CD4-positive, alpha-beta T cell (primary cell): ENCODE measurements around the gene MYO1E. TPM values are rescaled to one million over a fixed set of nuclear protein-coding genes. Genes with fewer than 3 reads are reported as not detected.

Experiments
- ATAC-seq: fragments of 200-7000 bp; cut with Tn5 transposase; one replicate; pipeline ENCODE4 v1.10.0; 2022; ENCODE audit warnings: mild to moderate bottlenecking; ENCODE audit not compliant: poor library complexity
- CTCF ChIA-PET: fragments of 350-600 bp; sonication (Branson Sonifier 250); formaldehyde crosslinking; loops from one replicate; lab custom pipeline; 2021; ENCODE audit warnings: antibody characterized with exemption, inconsistent platforms; lab: Charles Lee
- POLR2A ChIA-PET: fragments of 350-600 bp; sonication (Branson Sonifier 250); formaldehyde crosslinking; loops from one replicate; lab custom pipeline; 2021; ENCODE audit warnings: antibody characterized with exemption, inconsistent platforms; lab: Charles Lee
- DNase-seq, 14 experiments: peaks; one replicate each; pipeline ENCODE4 v3.0.0-alpha.2; 2013 to 2020; ENCODE audit warnings: mixed read lengths in 2 of 14
- H3K27ac ChIP-seq, 2 donors: one replicate each; pipeline versions ENCODE4 v1.5.1 to v1.7.0; 2013; ENCODE audit warnings: low read length in 2 of 2, low read depth in 1 of 2, mild to moderate bottlenecking in 1 of 2
- H3K27me3 ChIP-seq, 2 experiments: 1 replicate in 1 of 2; 2 replicates in 1 of 2; pipeline versions ENCODE4 v1.6.1 to v1.7.0; 2013; ENCODE audit warnings: low read length in 2 of 2, control low read depth in 1 of 2, mild to moderate bottlenecking in 1 of 2, moderate library complexity in 1 of 2; ENCODE audit not compliant: insufficient read depth in 2 of 2, control insufficient read depth in 1 of 2
- H3K36me3 ChIP-seq: one replicate; pipeline ENCODE4 v1.6.1; 2013; ENCODE audit warnings: low read length, control low read depth; ENCODE audit not compliant: insufficient read depth
- H3K4me1 ChIP-seq: one replicate; pipeline ENCODE4 v1.6.1; 2013; ENCODE audit warnings: low read length, control low read depth; ENCODE audit not compliant: insufficient read depth
- H3K4me3 ChIP-seq: one replicate; pipeline ENCODE4 v1.5.1; 2013; ENCODE audit warnings: mild to moderate bottlenecking, low read length, moderate library complexity
- H3K9me3 ChIP-seq, 2 experiments: 1 replicate in 1 of 2; 2 replicates in 1 of 2; pipeline versions ENCODE4 v1.6.1 to v1.7.0; 2013; ENCODE audit warnings: low read length in 2 of 2, mild to moderate bottlenecking in 2 of 2, control low read depth in 1 of 2, moderate library complexity in 1 of 2; ENCODE audit not compliant: control insufficient read depth in 1 of 2, insufficient read depth in 1 of 2
- H3K27ac Mint-ChIP-seq: one replicate; pipeline ENCODE4 v1.8.0; 2020; ENCODE audit warnings: mixed read lengths
- H3K27me3 Mint-ChIP-seq: one replicate; pipeline ENCODE4 v1.8.0; 2021; ENCODE audit warnings: mixed read lengths
- H3K36me3 Mint-ChIP-seq: one replicate; pipeline ENCODE4 v1.8.0; 2021; ENCODE audit warnings: low read depth, mixed read lengths
- H3K4me1 Mint-ChIP-seq: one replicate; pipeline ENCODE4 v1.8.0; 2021; ENCODE audit warnings: low read depth, mixed read lengths
- H3K4me3 Mint-ChIP-seq: one replicate; pipeline ENCODE4 v1.8.0; 2020; ENCODE audit warnings: mild to moderate bottlenecking, mixed read lengths
- H3K9me3 Mint-ChIP-seq: one replicate; pipeline ENCODE4 v1.8.0; 2020; ENCODE audit warnings: mixed read lengths
- intact Hi-C, 2 experiments: fragments of 100-400 bp; cut with DNase I in 1 of 2; cut with micrococcal nuclease in 1 of 2; formaldehyde crosslinking; loops; one replicate each; pipeline versions ENCODE4 v1.15.1 to v1.9.0; 2023 to 2025; cut with DNase I, micrococcal nuclease
- total RNA-seq, 174 experiments: library from RNA in 2 of 174; stranded (reverse) in 2 of 174; gene quantifications; one replicate each; pipeline ENCODE4 v1.2.3 and lab custom pipeline; 2021 to 2026
- TF ChIP-seq, protein P1 (sequence below): fragments of 200-600 bp; IDR thresholded peaks from one replicate; pipeline ENCODE4 v1.8.0; 2022; ENCODE audit warnings: antibody characterized with exemption, mild to moderate bottlenecking

Gene MYO1E
- total RNA-seq, 2 experiments from 2014 or later, result 0.59 to 0.63 TPM

DNA sequence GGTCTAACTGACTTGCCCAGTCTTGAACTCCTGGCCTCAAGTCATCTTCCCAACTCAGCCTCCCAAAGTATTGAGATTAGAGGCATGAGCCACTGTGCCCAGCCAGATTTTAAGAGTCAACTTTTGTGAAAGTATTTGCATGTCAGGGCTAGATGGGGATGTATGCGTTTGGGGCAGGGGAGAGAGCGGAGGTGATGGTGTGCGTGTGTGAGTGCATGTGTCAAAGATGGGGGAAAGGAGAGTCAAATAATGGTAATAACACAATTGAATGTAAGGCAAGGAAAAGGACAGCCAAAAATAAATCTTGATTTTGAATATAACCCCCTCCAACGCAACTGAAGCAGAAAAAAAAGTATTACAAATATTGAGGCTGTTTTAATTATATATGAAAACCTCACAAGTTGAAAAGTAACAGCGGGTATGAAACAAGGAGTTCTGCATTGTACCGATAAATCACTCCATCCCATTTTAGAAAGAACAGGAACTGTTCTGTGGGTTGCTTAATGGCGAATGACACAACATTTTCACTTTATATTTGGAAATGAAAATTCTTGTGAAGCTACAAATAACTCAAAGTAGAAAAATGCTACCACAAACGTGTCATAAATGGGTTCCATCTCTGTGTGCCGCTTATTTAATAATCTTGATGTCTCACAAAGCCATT lies 195.9 kb downstream of the MYO1E start:
- Histone ChIP-seq H3K27ac (peak overlapping the region in 1 of 2 donors; percentile 21), H3K9me3 (peaks cover 0 to 4% of the 10 kb centered on the region in 2 experiments), H3K4me3 (no peak overlapping the region), H3K27me3 (no peaks in the 10 kb centered on the region), H3K36me3 (no peaks in the 10 kb centered on the region), H3K4me1 (no peaks in the 10 kb centered on the region)
- ChIA-PET POLR2A (no interaction called here), CTCF (no interaction called here)
- H3K4me1 Mint-ChIP-seq, result no peaks in the 10 kb centered on the region
- DNase-seq (peak in 2 of 14 experiments; percentile 26), ATAC-seq (no peak)
- TF ChIP-seq, protein P1, sequence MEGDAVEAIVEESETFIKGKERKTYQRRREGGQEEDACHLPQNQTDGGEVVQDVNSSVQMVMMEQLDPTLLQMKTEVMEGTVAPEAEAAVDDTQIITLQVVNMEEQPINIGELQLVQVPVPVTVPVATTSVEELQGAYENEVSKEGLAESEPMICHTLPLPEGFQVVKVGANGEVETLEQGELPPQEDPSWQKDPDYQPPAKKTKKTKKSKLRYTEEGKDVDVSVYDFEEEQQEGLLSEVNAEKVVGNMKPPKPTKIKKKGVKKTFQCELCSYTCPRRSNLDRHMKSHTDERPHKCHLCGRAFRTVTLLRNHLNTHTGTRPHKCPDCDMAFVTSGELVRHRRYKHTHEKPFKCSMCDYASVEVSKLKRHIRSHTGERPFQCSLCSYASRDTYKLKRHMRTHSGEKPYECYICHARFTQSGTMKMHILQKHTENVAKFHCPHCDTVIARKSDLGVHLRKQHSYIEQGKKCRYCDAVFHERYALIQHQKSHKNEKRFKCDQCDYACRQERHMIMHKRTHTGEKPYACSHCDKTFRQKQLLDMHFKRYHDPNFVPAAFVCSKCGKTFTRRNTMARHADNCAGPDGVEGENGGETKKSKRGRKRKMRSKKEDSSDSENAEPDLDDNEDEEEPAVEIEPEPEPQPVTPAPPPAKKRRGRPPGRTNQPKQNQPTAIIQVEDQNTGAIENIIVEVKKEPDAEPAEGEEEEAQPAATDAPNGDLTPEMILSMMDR, result no peak
- H3K27ac Mint-ChIP-seq, result no peak overlapping the region
- H3K4me3 Mint-ChIP-seq, result no peak overlapping the region
- intact Hi-C loops, result loop anchor here (5.0 to 10.0 kb wide), 2 partner anchors 316 to 318 kb away; no protein-coding TSS in a partner anchor
- no peaks in the 10 kb centered on the region for H3K9me3 Mint-ChIP-seq
- no peaks in the 10 kb centered on the region for H3K36me3 Mint-ChIP-seq
- peaks cover 29% of the 10 kb centered on the region for H3K27me3 Mint-ChIP-seq

DNA sequence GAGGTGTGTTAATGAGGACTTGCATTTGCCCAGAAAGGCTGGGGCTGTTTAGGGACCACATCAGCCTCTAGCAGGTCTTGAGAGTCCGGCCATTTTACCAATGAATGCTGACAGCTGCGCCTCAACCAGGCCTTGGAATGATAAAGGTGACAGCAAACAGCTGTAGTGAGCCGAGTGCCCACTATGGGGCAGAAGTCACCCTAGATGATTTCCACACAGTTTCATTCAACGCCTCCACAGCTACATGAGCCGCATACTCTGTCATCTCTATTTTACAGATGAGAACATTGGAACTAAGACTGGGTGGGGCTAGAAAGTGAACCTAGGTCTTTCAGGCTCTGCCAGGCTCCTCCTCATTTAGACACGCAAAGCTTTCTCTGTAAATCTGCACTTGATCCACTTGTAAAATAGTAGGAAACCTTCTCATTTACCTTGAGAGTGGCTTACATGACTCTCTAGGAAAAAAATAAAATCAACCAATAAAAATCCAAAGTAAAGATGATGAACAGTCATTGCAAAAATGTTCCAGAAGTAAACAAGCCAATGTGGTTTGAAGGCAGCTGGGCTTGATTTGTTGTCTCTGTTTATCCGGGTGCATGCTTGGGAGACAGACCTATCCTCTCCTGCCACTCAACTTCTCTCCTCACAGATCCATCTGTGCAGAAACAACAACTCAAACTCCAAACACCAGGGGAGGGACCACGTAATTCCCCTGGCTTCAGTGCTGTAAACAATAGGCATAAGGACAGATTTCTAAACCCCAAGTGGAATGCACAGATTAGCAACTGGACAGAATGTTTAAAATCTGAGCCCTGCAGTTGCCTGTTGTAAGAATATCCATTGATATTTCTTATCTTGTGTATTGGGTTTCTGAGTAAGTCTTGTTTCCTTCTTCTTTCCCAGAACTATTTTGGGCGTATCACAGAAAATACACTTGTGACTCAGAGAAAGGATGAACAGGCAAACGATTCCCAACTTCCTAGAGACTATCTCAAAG lies 197.5 kb downstream of the MYO1E start:
- no peak overlapping the region for H3K4me3 Mint-ChIP-seq
- H3K27ac Mint-ChIP-seq, result no peak overlapping the region
- no peaks in the 10 kb centered on the region for H3K9me3 ChIP-seq
- H3K36me3 ChIP-seq, result no peaks in the 10 kb centered on the region
- ATAC-seq (peak; percentile 60), DNase-seq (peak in 8 of 14 experiments; percentile 3 to 60 (median 10))
- no peaks in the 10 kb centered on the region for H3K9me3 Mint-ChIP-seq
- TF ChIP-seq, protein P1, result peak; percentile 36
- H3K4me1 ChIP-seq, result no peaks in the 10 kb centered on the region
- no peaks in the 10 kb centered on the region for H3K27me3 ChIP-seq
- no peaks in the 10 kb centered on the region for H3K36me3 Mint-ChIP-seq
- H3K27me3 Mint-ChIP-seq, result peaks cover 29% of the 10 kb centered on the region
- CTCF ChIA-PET, result no interaction called here
- POLR2A ChIA-PET, result no interaction called here
- no peaks in the 10 kb centered on the region for H3K4me1 Mint-ChIP-seq
- no peak overlapping the region for H3K27ac ChIP-seq
- intact Hi-C loops, result loop anchor here (2.0 to 10.0 kb wide), 3 partner anchors 317 to 354 kb away; no protein-coding TSS in a partner anchor
- no peak overlapping the region for H3K4me3 ChIP-seq

DNA sequence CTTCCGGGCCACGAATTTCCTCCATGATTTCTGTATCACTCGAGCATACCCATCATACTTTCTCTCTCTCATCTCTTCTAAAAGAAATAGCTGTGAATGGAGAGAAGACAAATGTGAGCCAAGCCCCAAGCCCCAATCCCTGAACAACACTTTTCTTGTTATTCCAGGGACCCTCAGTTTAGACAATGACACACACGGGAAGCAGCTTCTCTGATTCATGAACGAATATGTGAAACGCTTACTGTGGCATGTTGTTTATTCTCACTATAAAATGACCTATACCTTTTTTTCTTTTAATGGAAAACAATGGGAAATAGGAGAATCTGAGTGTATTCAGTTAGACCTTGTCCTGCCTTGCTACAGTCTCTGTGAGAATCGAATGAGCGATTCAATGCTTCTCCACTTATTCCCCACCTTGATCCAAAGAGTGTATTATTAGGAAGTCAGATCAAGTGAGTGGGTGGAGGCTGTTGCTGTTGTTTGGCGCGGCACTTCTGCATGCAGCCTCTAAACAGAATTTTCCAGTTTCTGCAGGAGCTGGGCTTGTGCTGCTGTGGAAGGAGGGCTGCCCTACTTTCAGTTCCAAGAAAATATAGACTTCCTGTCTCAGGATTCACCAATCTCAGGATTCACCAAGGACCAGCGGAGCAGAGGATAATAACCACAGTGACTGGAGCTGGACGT lies 198.4 kb downstream of the MYO1E start:
- Mint-ChIP-seq H3K4me1 (no peaks in the 10 kb centered on the region), H3K27ac (no peak overlapping the region), H3K27me3 (peaks cover 28% of the 10 kb centered on the region), H3K36me3 (no peaks in the 10 kb centered on the region), H3K4me3 (no peak overlapping the region), H3K9me3 (no peaks in the 10 kb centered on the region)
- Histone ChIP-seq H3K27ac (no peak overlapping the region), H3K27me3 (no peaks in the 10 kb centered on the region), H3K4me1 (no peaks in the 10 kb centered on the region), H3K9me3 (no peaks in the 10 kb centered on the region), H3K36me3 (no peaks in the 10 kb centered on the region), H3K4me3 (no peak overlapping the region)
- TF ChIP-seq, protein P1, result no peak
- POLR2A ChIA-PET, result no interaction called here
- intact Hi-C loops, result loop anchor here (2.0 to 10.0 kb wide), 2 partner anchors 321 to 355 kb away; no protein-coding TSS in a partner anchor
- CTCF ChIA-PET, result no interaction called here
- DNase-seq (no peak), ATAC-seq (no peak)
